ENCODE data around the gene TOE1.

GRCh38 chr1:45327644-45328515 lies 12.1 kb upstream of the TOE1 start:
- TF ChIP-seq POLR2A (IDR thresholded peaks at IDR 0.05) = no peak
- TF ChIP-seq, protein P1, sequence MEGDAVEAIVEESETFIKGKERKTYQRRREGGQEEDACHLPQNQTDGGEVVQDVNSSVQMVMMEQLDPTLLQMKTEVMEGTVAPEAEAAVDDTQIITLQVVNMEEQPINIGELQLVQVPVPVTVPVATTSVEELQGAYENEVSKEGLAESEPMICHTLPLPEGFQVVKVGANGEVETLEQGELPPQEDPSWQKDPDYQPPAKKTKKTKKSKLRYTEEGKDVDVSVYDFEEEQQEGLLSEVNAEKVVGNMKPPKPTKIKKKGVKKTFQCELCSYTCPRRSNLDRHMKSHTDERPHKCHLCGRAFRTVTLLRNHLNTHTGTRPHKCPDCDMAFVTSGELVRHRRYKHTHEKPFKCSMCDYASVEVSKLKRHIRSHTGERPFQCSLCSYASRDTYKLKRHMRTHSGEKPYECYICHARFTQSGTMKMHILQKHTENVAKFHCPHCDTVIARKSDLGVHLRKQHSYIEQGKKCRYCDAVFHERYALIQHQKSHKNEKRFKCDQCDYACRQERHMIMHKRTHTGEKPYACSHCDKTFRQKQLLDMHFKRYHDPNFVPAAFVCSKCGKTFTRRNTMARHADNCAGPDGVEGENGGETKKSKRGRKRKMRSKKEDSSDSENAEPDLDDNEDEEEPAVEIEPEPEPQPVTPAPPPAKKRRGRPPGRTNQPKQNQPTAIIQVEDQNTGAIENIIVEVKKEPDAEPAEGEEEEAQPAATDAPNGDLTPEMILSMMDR (IDR thresholded peaks at IDR 0.05) = no peak

Measured in body of pancreas (tissue), 4 donors.